A673 (cell line): ENCODE data around the gene SUSD4. TPM values are rescaled to one million over a fixed set of nuclear protein-coding genes. Genes with fewer than 3 reads are reported as not detected.

Source experiments
- BruUV-seq: library from RNA; stranded (reverse); fragments of 400-500 nt; replicated peaks from 2 replicates; lab custom pipeline; 2021; lab: Mats Ljungman, UMichigan
- CTCF ChIA-PET: fragments of 300-600 bp; sonication (Branson Sonifier 250); formaldehyde crosslinking; loops from one replicate; lab custom pipeline; 2022; ENCODE audit warnings: antibody characterized with exemption; lab: Charles Lee
- POLR2A ChIA-PET: fragments of 300-600 bp; sonication (Branson Sonifier 250); formaldehyde crosslinking; loops from one replicate; lab custom pipeline; 2022; ENCODE audit warnings: antibody characterized with exemption; ENCODE audit not compliant: low non-redundant PET; lab: Charles Lee
- DNase-seq: peaks from one replicate; pipeline ENCODE4 v3.0.0-alpha.2; 2015; ENCODE audit warnings: low spot score
- H3K27ac ChIP-seq: fragments of 200-600 bp; sonication (generic); 2 replicates; pipeline ENCODE4 v1.5.1; 2016; ENCODE audit warnings: mixed run types, low read depth, mild to moderate bottlenecking, mixed read lengths, antibody characterized with exemption, low read length; ENCODE audit not compliant: poor library complexity, severe bottlenecking
- H3K27me3 ChIP-seq: fragments of 200-600 bp; sonication (generic); replicated peaks from 2 replicates; pipeline ENCODE4 v1.6.1; 2017; ENCODE audit warnings: mixed run types, low read depth, mild to moderate bottlenecking, mixed read lengths, antibody characterized with exemption, low read length; ENCODE audit not compliant: insufficient read depth, poor library complexity
- H3K36me3 ChIP-seq: fragments of 200-600 bp; sonication (generic); 2 replicates; pipeline ENCODE4 v1.6.1; 2016; ENCODE audit warnings: mixed run types, mild to moderate bottlenecking, mixed read lengths, antibody characterized with exemption, low read length; ENCODE audit not compliant: insufficient read depth, poor library complexity, severe bottlenecking
- H3K4me1 ChIP-seq: fragments of 200-600 bp; sonication (generic); 2 replicates; pipeline ENCODE4 v1.6.1; 2017; ENCODE audit warnings: mixed run types, mild to moderate bottlenecking, mixed read lengths, antibody characterized with exemption, low read length; ENCODE audit not compliant: insufficient read depth, poor library complexity, severe bottlenecking
- H3K4me3 ChIP-seq: fragments of 200-600 bp; sonication (generic); 2 replicates; pipeline ENCODE4 v1.5.1; 2016; ENCODE audit warnings: low read depth, mixed run types, mild to moderate bottlenecking, mixed read lengths, low read length; ENCODE audit not compliant: poor library complexity, severe bottlenecking
- H3K9me3 ChIP-seq: fragments of 200-600 bp; sonication (generic); 2 replicates; pipeline ENCODE4 v1.6.1; 2016; ENCODE audit warnings: mixed run types, low read depth, mild to moderate bottlenecking, mixed read lengths, antibody characterized with exemption, low read length; ENCODE audit not compliant: poor library complexity, severe bottlenecking
- EZH2 ChIP-seq: fragments of 200-600 bp; sonication (generic); IDR thresholded peaks from 2 replicates; pipeline ENCODE4 v1.6.1; 2017; ENCODE audit warnings: borderline replicate concordance, low read depth, mild to moderate bottlenecking, mixed read lengths, antibody characterized with exemption, low read length; ENCODE audit not compliant: poor library complexity, severe bottlenecking
- intact Hi-C: fragments of 100-400 bp; cut with micrococcal nuclease; formaldehyde crosslinking; loops from one replicate; pipeline ENCODE4 v1.10.0; 2022; ENCODE audit not compliant: unreplicated experiment
- total RNA-seq: library from RNA; stranded (reverse); gene quantifications from 2 replicates; pipeline ENCODE4 v1.2.3, GENCODE V29; 2021
- TF ChIP-seq, protein P1 (sequence below): fragments of 300-800, 200-600 bp; sonication (generic); conservative IDR thresholded peaks from 2 replicates; pipeline ENCODE4 v1.5.1; 2017; ENCODE audit warnings: low read depth, mild to moderate bottlenecking, antibody characterized with exemption, low read length, moderate library complexity, mixed read lengths

Gene SUSD4
- total RNA-seq, 1 experiment from 2014 or later = not detected

DNA sequence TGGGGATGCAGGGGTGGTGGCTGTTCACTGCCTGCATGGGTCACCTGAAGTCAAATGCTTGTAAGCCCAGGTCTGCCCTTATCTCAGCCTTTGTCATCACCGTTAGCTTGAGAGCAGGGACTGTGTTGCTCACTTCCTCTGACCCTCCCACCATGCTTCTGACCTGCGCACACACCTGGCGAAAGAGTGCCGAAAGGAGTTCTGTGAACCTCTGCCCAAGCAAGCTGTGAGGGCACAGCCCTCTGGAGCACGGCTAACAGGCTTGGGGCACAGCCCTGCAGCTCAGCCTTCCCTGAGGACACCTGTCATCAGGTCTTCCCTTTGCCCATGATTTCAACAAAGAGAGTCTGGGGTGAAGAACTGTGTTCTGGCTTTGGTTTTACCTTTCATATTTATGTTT, 93.8 kb downstream of the SUSD4 start:
- DNase-seq = no peak
- CTCF ChIA-PET = no interaction called here
- Histone ChIP-seq H3K36me3 (no peaks in the 10 kb centered on the region), H3K27me3 (peaks cover 6% of the 10 kb centered on the region), H3K27ac (no peak overlapping the region), H3K4me3 (no peak overlapping the region), H3K9me3 (no peaks in the 10 kb centered on the region), H3K4me1 (no peaks in the 10 kb centered on the region)
- BruUV-seq = no TSS peak
- intact Hi-C loops = no loop called here
- no peak for TF ChIP-seq EZH2
- TF ChIP-seq, protein P1, sequence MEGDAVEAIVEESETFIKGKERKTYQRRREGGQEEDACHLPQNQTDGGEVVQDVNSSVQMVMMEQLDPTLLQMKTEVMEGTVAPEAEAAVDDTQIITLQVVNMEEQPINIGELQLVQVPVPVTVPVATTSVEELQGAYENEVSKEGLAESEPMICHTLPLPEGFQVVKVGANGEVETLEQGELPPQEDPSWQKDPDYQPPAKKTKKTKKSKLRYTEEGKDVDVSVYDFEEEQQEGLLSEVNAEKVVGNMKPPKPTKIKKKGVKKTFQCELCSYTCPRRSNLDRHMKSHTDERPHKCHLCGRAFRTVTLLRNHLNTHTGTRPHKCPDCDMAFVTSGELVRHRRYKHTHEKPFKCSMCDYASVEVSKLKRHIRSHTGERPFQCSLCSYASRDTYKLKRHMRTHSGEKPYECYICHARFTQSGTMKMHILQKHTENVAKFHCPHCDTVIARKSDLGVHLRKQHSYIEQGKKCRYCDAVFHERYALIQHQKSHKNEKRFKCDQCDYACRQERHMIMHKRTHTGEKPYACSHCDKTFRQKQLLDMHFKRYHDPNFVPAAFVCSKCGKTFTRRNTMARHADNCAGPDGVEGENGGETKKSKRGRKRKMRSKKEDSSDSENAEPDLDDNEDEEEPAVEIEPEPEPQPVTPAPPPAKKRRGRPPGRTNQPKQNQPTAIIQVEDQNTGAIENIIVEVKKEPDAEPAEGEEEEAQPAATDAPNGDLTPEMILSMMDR = no peak
- POLR2A ChIA-PET = no interaction called here

DNA sequence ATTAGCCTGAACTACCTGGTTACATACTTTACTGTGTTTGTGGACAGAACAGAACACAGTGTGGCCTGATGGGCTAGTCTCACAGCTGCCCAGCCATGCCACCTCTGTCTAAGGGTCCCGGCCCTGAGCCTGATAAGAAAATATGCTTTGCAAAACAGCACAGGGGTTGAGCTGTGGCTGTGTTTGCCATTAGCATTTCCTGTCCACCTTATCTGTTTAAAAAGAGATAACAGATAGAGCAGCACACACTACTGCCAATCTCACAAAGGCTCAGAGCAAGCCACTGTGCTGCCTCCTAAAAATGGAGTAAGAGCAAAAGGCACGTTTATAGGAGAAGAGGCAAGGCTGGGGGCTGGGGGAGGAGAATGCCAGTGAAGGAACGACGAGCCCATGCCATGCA, 95.0 kb downstream of the SUSD4 start:
- H3K4me3 ChIP-seq = no peak overlapping the region
- no peak overlapping the region for H3K27ac ChIP-seq
- no TSS peak for BruUV-seq
- H3K4me1 ChIP-seq = no peaks in the 10 kb centered on the region
- ChIA-PET CTCF (no interaction called here), POLR2A (no interaction called here)
- peaks cover 6% of the 10 kb centered on the region for H3K27me3 ChIP-seq
- intact Hi-C loops = no loop called here
- no peaks in the 10 kb centered on the region for H3K36me3 ChIP-seq
- H3K9me3 ChIP-seq = no peaks in the 10 kb centered on the region
- TF ChIP-seq, protein P1 = no peak
- no peak for TF ChIP-seq EZH2
- no peak for DNase-seq

DNA sequence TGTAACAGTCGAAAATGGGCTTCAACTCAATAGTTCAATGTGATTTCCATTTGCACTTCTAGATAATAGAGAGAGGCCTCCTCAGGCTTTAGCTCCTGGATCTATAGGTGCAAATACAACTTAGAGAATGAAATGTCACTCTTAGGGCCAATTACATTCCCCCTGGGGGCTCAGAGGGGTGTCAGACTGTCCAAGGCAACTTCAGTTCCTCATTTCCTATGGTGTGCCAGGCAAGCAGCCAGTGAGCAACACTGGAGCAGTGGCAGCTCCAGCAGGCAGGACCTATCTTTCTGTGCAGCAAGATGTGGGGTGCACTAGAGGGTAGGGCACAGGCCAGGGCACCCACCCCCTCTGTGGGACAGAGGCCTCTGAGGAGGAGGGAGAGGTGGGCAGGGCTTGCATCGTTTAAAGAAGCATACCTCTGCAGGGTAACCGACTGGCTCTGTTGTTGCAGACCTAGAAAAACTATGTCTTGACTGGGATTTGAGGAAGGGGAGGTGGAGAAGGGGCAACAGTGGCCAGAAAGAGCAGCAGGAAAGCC, 97.3 kb downstream of the SUSD4 start:
- no peak for DNase-seq
- H3K9me3 ChIP-seq = no peaks in the 10 kb centered on the region
- no peak overlapping the region for H3K27ac ChIP-seq
- H3K4me1 ChIP-seq = no peaks in the 10 kb centered on the region
- CTCF ChIA-PET = no interaction called here
- TF ChIP-seq, protein P1 = no peak
- TF ChIP-seq EZH2 = no peak
- POLR2A ChIA-PET = no interaction called here
- intact Hi-C loops = no loop called here
- H3K36me3 ChIP-seq = no peaks in the 10 kb centered on the region
- no peak overlapping the region for H3K4me3 ChIP-seq
- H3K27me3 ChIP-seq = peaks cover 6% of the 10 kb centered on the region
- no TSS peak for BruUV-seq
